NCI-H2107 treated with DMSO at 0.1 percent for 48 hours (cell line): ENCODE measurements around the gene CEP120.
"Not testable (repeated sequence)": the region's sequence is repeated elsewhere in the genome, so short reads cannot be mapped to it uniquely, and the experiment has no call there.

Experiments used
- DNase-seq: peaks from one replicate; lab custom pipeline; 2025; ENCODE audit not compliant: unreplicated experiment; lab: John Stamatoyannopoulos, UW

CEP120 gene

GRCh38 chr5:123391009-123391408, 32.2 kb downstream of the CEP120 start:
- no peak for DNase-seq

GRCh38 chr5:123389794-123390193, 33.4 kb downstream of the CEP120 start:
- no peak for DNase-seq

DNA sequence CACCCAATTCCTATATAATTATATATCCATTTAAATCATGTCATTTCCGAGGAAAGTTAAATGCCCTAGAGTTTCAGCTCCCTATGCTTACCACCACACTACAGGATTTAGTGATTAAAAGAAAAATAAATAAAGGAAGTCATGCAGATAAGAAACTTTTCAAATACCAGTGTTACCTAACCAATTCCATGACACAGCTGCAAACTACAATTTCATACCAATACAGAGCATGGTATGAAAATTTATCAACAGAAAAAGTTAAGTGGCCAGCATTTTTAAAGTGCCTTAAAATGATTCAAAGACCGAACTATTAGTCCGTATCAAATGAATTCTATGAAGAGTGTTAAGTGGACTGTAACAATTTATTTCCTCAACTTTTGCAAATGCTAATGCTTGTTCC, 35.9 kb downstream of the CEP120 start:
- no peak for DNase-seq

DNA sequence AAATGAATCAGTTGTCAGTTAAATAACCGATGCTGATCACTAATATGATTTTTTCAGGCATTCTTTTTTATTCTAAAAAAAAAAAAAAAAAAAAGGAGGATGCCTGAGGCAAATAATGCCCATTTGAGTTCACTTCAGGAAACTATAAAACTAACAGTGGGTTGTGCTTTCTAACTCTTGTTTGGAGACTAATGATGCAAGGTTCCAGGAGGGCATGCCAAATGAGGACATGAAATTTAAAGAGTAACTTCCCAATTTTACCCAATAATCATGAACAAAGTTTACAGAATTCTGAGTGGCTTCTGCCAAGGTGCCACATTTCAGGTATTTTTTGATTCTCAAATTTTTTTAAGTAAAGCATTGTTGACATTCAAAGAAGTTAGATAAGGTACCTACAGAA, 41.0 kb downstream of the CEP120 start:
- DNase-seq, result no peak

GRCh38 chr5:123371575-123372179, 51.5 kb downstream of the CEP120 start:
- no peak for DNase-seq

GRCh38 chr5:123369371-123369968, 53.7 kb downstream of the CEP120 start:
- DNase-seq, result no peak

DNA sequence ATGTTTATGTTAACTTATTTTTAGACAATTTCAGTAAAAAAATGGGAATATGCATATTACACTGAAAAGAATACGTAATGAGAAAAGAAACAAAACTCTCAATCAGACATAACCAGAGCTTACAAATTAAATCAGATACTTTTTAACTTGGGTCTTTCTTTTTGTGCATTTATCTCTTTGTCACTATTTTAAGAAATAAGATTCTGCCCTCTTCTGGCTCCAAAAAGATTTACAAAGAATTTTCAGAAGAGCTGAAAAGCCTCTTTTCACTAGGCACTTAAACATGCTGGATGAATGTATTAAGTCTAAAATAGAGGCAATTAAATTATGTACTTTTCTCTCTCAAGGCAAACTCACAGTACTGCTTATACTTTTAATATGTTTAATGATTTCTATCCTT, 55.5 kb downstream of the CEP120 start:
- DNase-seq, result no peak

GRCh38 chr5:123365156-123365555, 58.0 kb downstream of the CEP120 start:
- DNase-seq, result no peak

- no peak for DNase-seq
These were observed 58.6 kb downstream of the CEP120 start for GRCh38 chr5:123364441-123365155.

DNA sequence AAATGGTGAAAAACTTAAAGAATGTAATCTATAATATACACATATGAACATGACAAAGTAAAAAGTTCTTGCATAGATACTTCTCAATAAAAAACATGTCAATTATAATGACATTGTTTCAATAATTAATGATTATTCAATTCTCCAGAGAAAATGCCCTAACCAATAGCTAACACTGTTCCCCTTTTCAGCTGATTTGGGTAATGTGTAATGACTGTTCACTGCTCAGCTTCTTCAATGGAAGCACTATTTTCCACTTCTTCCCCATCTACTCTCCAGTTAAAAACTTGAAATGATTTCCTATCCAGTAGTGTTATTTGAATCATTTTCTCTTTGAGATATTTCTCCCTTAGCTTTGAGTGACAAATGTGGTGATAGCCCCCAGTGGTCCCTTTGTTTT, 62.3 kb downstream of the CEP120 start:
- DNase-seq, result no peak

DNA sequence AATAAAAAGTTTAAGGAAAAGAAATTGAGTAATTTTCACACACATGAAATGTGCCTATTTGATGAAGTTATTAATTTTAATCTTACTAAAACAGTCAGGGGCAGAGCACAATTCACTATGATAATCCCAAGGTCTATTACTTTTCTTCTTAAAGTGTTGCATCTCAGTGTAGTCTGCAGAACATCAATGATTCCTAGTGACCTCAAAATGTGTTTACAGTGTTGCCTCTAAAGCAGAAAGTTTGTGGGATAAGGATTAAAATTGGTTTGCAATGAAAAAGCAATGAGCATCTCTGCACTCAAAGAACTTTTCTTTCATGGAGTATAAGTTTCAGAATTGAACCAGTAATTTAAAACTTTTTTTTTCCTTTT, 63.0 kb downstream of the CEP120 start:
- no peak for DNase-seq

DNA sequence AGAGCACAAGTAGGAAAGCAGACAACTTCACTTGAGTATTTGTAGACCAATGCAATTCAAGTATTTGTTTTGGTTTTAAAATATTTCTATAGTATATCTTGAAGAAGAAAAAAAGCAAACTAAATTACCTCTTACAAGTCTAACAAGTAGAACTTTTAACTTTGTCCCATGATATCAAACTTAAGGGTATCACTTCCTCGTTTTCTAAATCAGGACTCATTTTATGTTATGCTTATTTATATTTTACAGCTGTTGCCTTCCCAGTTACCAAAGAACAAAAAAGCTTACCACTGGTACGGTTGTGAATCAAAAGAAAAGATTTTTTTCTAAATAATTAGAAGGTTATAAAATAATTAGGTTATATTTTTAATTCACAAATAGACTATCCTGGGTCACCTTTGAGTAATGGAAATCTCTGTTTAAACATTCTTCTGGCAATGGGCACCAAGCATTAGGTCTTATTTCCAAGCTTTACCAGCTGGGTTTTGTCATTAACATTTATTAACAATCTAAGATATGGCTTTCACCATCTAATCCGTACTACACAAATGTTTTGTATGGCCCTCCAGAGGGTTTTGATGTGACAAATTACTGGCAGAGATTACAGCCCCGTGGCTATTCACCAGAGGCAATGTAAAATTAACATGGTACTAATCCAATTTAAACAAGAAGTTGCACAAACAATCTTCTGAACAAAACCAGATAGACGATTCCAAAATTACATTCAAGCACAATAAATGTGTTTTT, 63.6 kb downstream of the CEP120 start:
- no peak for DNase-seq

- no peak for DNase-seq
These were observed 64.5 kb downstream of the CEP120 start for GRCh38 chr5:123358751-123359150.

DNA sequence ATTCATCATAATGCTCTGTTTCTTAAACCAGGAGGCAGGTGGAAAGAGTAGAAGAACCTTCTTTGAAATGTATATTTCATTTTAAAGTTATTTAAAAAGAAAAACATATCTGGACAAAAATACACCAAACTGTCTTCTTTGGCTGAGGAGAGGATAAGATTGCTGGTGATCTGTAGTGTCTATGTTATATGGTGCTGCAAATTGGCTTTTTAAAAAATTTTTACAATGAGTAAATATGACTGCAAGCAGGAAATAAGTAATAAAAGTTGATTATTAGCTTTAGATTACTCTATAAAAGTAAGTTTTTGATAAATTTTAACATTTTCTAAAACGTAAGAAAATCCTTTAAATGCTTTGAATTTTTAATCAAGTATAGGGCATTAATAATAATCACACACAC, 64.9 kb downstream of the CEP120 start:
- DNase-seq, result no peak

GRCh38 chr5:123351820-123352219, 71.4 kb downstream of the CEP120 start:
- no peak for DNase-seq

- no peak for DNase-seq
These were observed 72.0 kb downstream of the CEP120 start for GRCh38 chr5:123351240-123351639.

GRCh38 chr5:123350742-123351141, 72.5 kb downstream of the CEP120 start:
- peak; percentile 5 for DNase-seq

- peak; percentile 17 for DNase-seq
These were observed 78.3 kb downstream of the CEP120 start for GRCh38 chr5:123344816-123345426.

- DNase-seq, result no peak
These were observed 82.3 kb downstream of the CEP120 start for GRCh38 chr5:123340928-123341327.

DNA sequence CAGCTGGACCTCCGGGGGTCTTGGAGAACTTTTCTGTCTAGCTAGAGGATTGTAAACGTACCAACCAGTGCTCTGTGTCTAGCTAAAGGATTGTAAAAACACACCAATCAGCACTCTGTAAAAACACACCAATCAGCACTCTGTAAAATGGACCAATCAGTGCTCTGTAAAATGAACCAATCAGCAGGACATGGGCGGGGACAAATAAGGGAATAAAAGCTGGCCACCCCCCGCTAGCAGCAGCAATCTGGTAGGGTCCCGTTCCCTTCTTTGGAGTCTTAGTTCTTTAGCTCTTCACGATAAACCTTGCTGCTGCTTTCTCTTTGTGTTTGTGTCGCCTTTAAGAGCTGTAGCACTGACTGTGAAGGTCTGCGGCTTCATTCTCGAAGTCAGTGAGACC, 114.8 kb downstream of the CEP120 start:
- DNase-seq, result not testable (repeated sequence)

DNA sequence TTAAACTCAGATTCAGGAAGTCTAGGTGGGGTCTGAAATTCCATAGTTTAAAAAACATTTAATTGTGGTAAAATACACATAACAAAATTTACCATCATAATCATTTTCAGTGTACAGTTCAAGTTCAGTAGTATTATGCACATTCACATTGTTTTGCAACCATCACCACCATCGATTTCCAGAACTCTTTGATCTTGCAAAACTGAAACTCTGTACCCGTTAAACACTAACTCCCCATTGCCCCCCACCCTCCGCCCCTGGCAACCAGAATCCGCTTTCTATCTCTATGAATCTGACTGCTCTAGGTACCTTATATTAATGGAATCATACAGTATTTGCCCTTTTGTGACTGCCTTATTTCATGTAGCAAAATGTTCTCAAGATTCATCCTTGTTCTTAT, 117.5 kb downstream of the CEP120 start:
- no peak for DNase-seq
